Keratinocyte (primary cell): ENCODE measurements around the gene ANKRD13D. TPM values are rescaled to one million over a fixed set of nuclear protein-coding genes. Genes with fewer than 3 reads are reported as not detected.

Experiments
- DNase-seq: peaks from one replicate; pipeline ENCODE4 v3.0.0-alpha.2; 2011; ENCODE audit warnings: low read depth, missing footprints, low spot score
- FAIRE-seq: peaks from 2 replicates; lab custom pipeline; 2011; peaks lifted over from hg19 to GRCh38; lab: Jason Lieb, UNC
- H2AFZ ChIP-seq: 2 replicates; pipeline ENCODE4 v1.6.0; 2012; ENCODE audit warnings: low read length, control low read depth, inconsistent platforms; ENCODE audit not compliant: control insufficient read depth
- H3K27ac ChIP-seq: 2 replicates; pipeline ENCODE4 v1.5.1; 2011; ENCODE audit warnings: low read length; ENCODE audit not compliant: control insufficient read depth, insufficient read depth
- H3K27me3 ChIP-seq: 3 replicates; pipeline ENCODE4 v1.6.0; 2011; ENCODE audit warnings: low read length; ENCODE audit not compliant: control insufficient read depth, insufficient read depth; ENCODE audit errors: extremely low read depth
- H3K36me3 ChIP-seq, 2 experiments: 2 replicates in 1 of 2; 3 replicates in 1 of 2; pipeline ENCODE4 v1.5.1; 2011; ENCODE audit warnings: low read length in 2 of 2, mild to moderate bottlenecking in 1 of 2; ENCODE audit not compliant: control insufficient read depth in 2 of 2, insufficient read depth in 2 of 2; ENCODE audit errors: extremely low read depth in 1 of 2
- H3K4me1 ChIP-seq: 3 replicates; pipeline ENCODE4 v1.5.1; 2011; ENCODE audit warnings: low read length; ENCODE audit not compliant: control insufficient read depth, insufficient read depth; ENCODE audit errors: extremely low read depth
- H3K4me2 ChIP-seq: 3 replicates; pipeline ENCODE4 v1.6.0; 2011; ENCODE audit warnings: low read depth, low read length; ENCODE audit not compliant: control insufficient read depth, insufficient read depth; ENCODE audit errors: extremely low read depth
- H3K4me3 ChIP-seq, 3 experiments: fragments of 200-600 bp in 1 of 3; sonication (generic) in 1 of 3; 2 replicates in 2 of 3; 3 replicates in 1 of 3; pipeline ENCODE4 v1.5.1; 2011 to 2016; ENCODE audit warnings: low read length in 3 of 3, mild to moderate bottlenecking in 3 of 3, control low read depth in 2 of 3, inconsistent platforms in 1 of 3, low read depth in 1 of 3, mixed read lengths in 1 of 3, mixed run types in 1 of 3, moderate library complexity in 1 of 3; ENCODE audit not compliant: control insufficient read depth in 2 of 3, insufficient read depth in 2 of 3; ENCODE audit errors: extremely low read depth in 1 of 3
- H3K79me2 ChIP-seq: 2 replicates; pipeline ENCODE4 v1.6.0; 2012; ENCODE audit warnings: low read length; ENCODE audit not compliant: control insufficient read depth, insufficient read depth
- H3K9ac ChIP-seq: 3 replicates; pipeline ENCODE4 v1.6.0; 2011; ENCODE audit warnings: low read length; ENCODE audit not compliant: control insufficient read depth, insufficient read depth; ENCODE audit errors: extremely low read depth
- H3K9me1 ChIP-seq: 3 replicates; pipeline ENCODE4 v1.6.0; 2011; ENCODE audit warnings: low read length; ENCODE audit not compliant: control insufficient read depth, insufficient read depth; ENCODE audit errors: extremely low read depth
- H3K9me3 ChIP-seq: 2 replicates; pipeline ENCODE4 v1.5.1; 2012; ENCODE audit warnings: low read depth, low read length; ENCODE audit not compliant: control insufficient read depth
- H4K20me1 ChIP-seq: 3 replicates; pipeline ENCODE4 v1.6.0; 2011; ENCODE audit warnings: low read length; ENCODE audit not compliant: control insufficient read depth, insufficient read depth; ENCODE audit errors: extremely low read depth
- CTCF ChIP-seq, 3 experiments: IDR thresholded peaks in 1 of 3; conservative IDR thresholded peaks in 1 of 3; optimal IDR thresholded peaks in 1 of 3; 2 replicates in 2 of 3; 3 replicates in 1 of 3; pipeline versions ENCODE3 to v1.5.1; 2011; ENCODE audit warnings: low read length in 3 of 3, mild to moderate bottlenecking in 3 of 3, moderate library complexity in 2 of 3, control low read depth in 1 of 3, inconsistent platforms in 1 of 3; ENCODE audit not compliant: insufficient read depth in 2 of 3; ENCODE audit errors: extremely low read depth in 1 of 3
- EZH2 ChIP-seq: IDR thresholded peaks from one replicate; pipeline ENCODE4 v1.6.1; 2012; ENCODE audit warnings: inconsistent platforms, mild to moderate bottlenecking, low read length, moderate library complexity
- dilution Hi-C: fragments of 300-500 bp; cut with MboI; formaldehyde crosslinking; loops from one replicate; pipeline ENCODE4 v1.7.0; 2020; ENCODE audit warnings: low sequenced_read_pairs; ENCODE audit not compliant: extremely low pct_ligation_motif_present
- polyA plus RNA-seq, 5 experiments: library from polyadenylated mRNA; depleted of rRNA in 3 of 5; stranded (reverse) in 3 of 5; stranded (forward) in 1 of 5; unstranded in 1 of 5; fragments of >200 nt; gene quantifications; 1 replicate in 1 of 5; 2 replicates in 3 of 5; 3 replicates in 1 of 5; pipeline versions ENCODE4 v1.2.1 to v1.2.3, GENCODE V29; 2011 to 2012; ENCODE audit warnings: missing spikeins in 2 of 5, low read depth in 1 of 5, low replicate concordance in 1 of 5

Gene ANKRD13D
- polyA plus RNA-seq, 1 donor (not counting 4 experiments of a cell fraction or from before 2014, with no cell fraction given) = 25.0 TPM

- Histone ChIP-seq H3K27me3 (no peaks in the 10 kb centered on the region), H3K4me2 (peak overlapping the region; percentile 82), H3K27ac (peak overlapping the region; percentile 97), H3K79me2 (no peaks in the 10 kb centered on the region), H3K36me3 (peaks cover 0 to 24% of the 10 kb centered on the region in 2 experiments), H3K9ac (peak overlapping the region; percentile 77), H3K9me3 (no peaks in the 10 kb centered on the region), H3K9me1 (no peaks in the 10 kb centered on the region), H2AFZ (peak overlapping the region; percentile 30), H3K4me1 (peaks cover 48% of the 10 kb centered on the region), H3K4me3 (peak overlapping the region in 2 of 3 experiments; percentile 49 to 55), H4K20me1 (no peaks in the 10 kb centered on the region)
- DNase-seq = no peak
- TF ChIP-seq CTCF (optimal IDR thresholded peaks at IDR 0.05 in 1 of 3, IDR thresholded peaks at IDR 0.05 in 1 of 3, conservative IDR thresholded peaks at IDR 0.05 in 1 of 3; ENCODE audit: extremely low read depth in 1 of 3, insufficient read depth in 2 of 3, low read length in 3 of 3) (no peak), EZH2 (no peak)
- FAIRE-seq = no peak
- dilution Hi-C loops = no loop called here
Measured at GRCh38 chr11:67311051-67311555, 22.0 kb downstream of the ANKRD13D start.

- no peak overlapping the region for H2AFZ ChIP-seq
- H3K27ac ChIP-seq = peak overlapping the region; percentile 97
- H3K4me2 ChIP-seq = peak overlapping the region; percentile 82
- peaks cover 0 to 22% of the 10 kb centered on the region in 2 experiments for H3K36me3 ChIP-seq
- no peaks in the 10 kb centered on the region for H3K9me1 ChIP-seq
- no peaks in the 10 kb centered on the region for H3K79me2 ChIP-seq
- no peaks in the 10 kb centered on the region for H4K20me1 ChIP-seq
- peaks cover 51% of the 10 kb centered on the region for H3K4me1 ChIP-seq
- no peak for DNase-seq
- no peaks in the 10 kb centered on the region for H3K9me3 ChIP-seq
- H3K9ac ChIP-seq = peak overlapping the region; percentile 77
- dilution Hi-C loops = no loop called here
- TF ChIP-seq CTCF (optimal IDR thresholded peaks at IDR 0.05 in 1 of 3, IDR thresholded peaks at IDR 0.05 in 1 of 3, conservative IDR thresholded peaks at IDR 0.05 in 1 of 3; ENCODE audit: extremely low read depth in 1 of 3, insufficient read depth in 2 of 3, low read length in 3 of 3) = peak in 2 of 3 experiments; percentile 11 to 34
- no peak for TF ChIP-seq EZH2
- no peaks in the 10 kb centered on the region for H3K27me3 ChIP-seq
- no peak for FAIRE-seq
- H3K4me3 ChIP-seq = peak overlapping the region in 2 of 3 experiments; percentile 33 to 49
Measured at GRCh38 chr11:67311556-67312082, 22.5 kb downstream of the ANKRD13D start.
